Prostate gland (tissue), 2 donors: ENCODE data around the gene MPP3. TPM values are rescaled to one million over a fixed set of nuclear protein-coding genes. Genes with fewer than 3 reads are reported as not detected.
A peak's percentile ranks its signal among the peaks of the same experiment; 100 is the strongest.
"Not testable (repeated sequence)": the region's sequence is repeated elsewhere in the genome, so short reads cannot be mapped to it uniquely, and the experiment has no call there.

ENCODE experiments used
- DNase-seq: peaks from one replicate; pipeline ENCODE4 v3.0.0-alpha.2; 2019; ENCODE audit warnings: low spot score
- H3K27ac ChIP-seq, 2 donors: fragments of 200-600 bp; sonication (generic); 2 replicates each; pipeline ENCODE4 v1.5.1; 2017 to 2019
- H3K27me3 ChIP-seq: fragments of 200-600 bp; sonication (generic); replicated peaks from 2 replicates; pipeline ENCODE4 v1.5.1; 2019; ENCODE audit not compliant: insufficient read depth
- H3K36me3 ChIP-seq, 2 donors: fragments of 200-600 bp; sonication (generic); 1 replicate in 1 of 2; 2 replicates in 1 of 2; pipeline versions ENCODE4 v1.5.1 to v1.8.1; 2017 to 2019
- H3K4me1 ChIP-seq: fragments of 200-600 bp; sonication (generic); replicated peaks from 2 replicates; pipeline ENCODE4 v1.5.1; 2019
- H3K4me3 ChIP-seq, 2 donors: fragments of 200-600 bp; sonication (generic); 2 replicates each; pipeline ENCODE4 v1.5.1; 2017 to 2019
- H3K9me3 ChIP-seq: fragments of 200-600 bp; sonication (generic); 2 replicates; pipeline ENCODE4 v1.5.1; 2017
- POLR2A ChIP-seq: fragments of 450-650 bp; IDR thresholded peaks from one replicate; pipeline ENCODE4 v1.6.1; 2016; ENCODE audit warnings: antibody characterized with exemption, mild to moderate bottlenecking
- POLR2AphosphoS5 ChIP-seq: sonication (generic); formaldehyde crosslinking; IDR thresholded peaks from one replicate; pipeline ENCODE4 v1.6.1; 2017; ENCODE audit warnings: antibody characterized with exemption
- WGBS: methylation state at CpG from one replicate; pipeline ENCODE4 v1.1.5; 2018; 5-methylcytosine and 5-hydroxymethylcytosine counted together
- intact Hi-C: fragments of 100-400 bp; cut with DNase I; formaldehyde crosslinking; loops from one replicate; pipeline ENCODE4 v1.14.2; 2022
- total RNA-seq, 2 donors: library from RNA; depleted of rRNA; stranded (reverse); fragments of >200 nt; gene quantifications; one replicate each; pipeline ENCODE4 v1.1.0, GENCODE V29; 2016
- TF ChIP-seq, protein P1 (sequence below), 4 experiments: fragments of 200-600 bp in 2 of 4; fragments of 450-650 bp in 2 of 4; sonication (generic) in 2 of 4; IDR thresholded peaks; 1 replicate in 3 of 4; 2 replicates in 1 of 4; pipeline ENCODE4 v1.5.1; 2016 to 2019; ENCODE audit warnings: antibody characterized with exemption in 4 of 4, mild to moderate bottlenecking in 2 of 4, moderate library complexity in 2 of 4

The MPP3 gene
- total RNA-seq, 2 donors from 2014 or later = 4.4 to 16.4 TPM

- TF ChIP-seq POLR2A (no peak), POLR2AphosphoS5 (no peak)
- TF ChIP-seq, protein P1, sequence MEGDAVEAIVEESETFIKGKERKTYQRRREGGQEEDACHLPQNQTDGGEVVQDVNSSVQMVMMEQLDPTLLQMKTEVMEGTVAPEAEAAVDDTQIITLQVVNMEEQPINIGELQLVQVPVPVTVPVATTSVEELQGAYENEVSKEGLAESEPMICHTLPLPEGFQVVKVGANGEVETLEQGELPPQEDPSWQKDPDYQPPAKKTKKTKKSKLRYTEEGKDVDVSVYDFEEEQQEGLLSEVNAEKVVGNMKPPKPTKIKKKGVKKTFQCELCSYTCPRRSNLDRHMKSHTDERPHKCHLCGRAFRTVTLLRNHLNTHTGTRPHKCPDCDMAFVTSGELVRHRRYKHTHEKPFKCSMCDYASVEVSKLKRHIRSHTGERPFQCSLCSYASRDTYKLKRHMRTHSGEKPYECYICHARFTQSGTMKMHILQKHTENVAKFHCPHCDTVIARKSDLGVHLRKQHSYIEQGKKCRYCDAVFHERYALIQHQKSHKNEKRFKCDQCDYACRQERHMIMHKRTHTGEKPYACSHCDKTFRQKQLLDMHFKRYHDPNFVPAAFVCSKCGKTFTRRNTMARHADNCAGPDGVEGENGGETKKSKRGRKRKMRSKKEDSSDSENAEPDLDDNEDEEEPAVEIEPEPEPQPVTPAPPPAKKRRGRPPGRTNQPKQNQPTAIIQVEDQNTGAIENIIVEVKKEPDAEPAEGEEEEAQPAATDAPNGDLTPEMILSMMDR (IDR thresholded peaks at IDR 0.05) = no peak
- no peak for DNase-seq
- intact Hi-C loops = loop anchor here (5.0 kb wide), 3 partner anchors 70 to 150 kb away; partner anchors contain the start of gene DUSP3
- Histone ChIP-seq H3K27me3 (no peaks in the 10 kb centered on the region), H3K36me3 (no peaks in the 10 kb centered on the region), H3K27ac (no peak within 1 kb of the TSS), H3K4me3 (no peak within 1 kb of the TSS), H3K4me1 (no peaks in the 10 kb centered on the region), H3K9me3 (no peaks in the 10 kb centered on the region)
- WGBS = 21% methylated on average over 17 of the region's 17 CpGs
Measured at GRCh38 chr17:43846963-43847371, 14.0 kb upstream of the MPP3 start, which contains the start of gene CD300LG. Gene CD300LG, plus strand, starts transcription at chr17:43847176. Its CDS starts 41 bp downstream, at chr17:43847217.

DNA sequence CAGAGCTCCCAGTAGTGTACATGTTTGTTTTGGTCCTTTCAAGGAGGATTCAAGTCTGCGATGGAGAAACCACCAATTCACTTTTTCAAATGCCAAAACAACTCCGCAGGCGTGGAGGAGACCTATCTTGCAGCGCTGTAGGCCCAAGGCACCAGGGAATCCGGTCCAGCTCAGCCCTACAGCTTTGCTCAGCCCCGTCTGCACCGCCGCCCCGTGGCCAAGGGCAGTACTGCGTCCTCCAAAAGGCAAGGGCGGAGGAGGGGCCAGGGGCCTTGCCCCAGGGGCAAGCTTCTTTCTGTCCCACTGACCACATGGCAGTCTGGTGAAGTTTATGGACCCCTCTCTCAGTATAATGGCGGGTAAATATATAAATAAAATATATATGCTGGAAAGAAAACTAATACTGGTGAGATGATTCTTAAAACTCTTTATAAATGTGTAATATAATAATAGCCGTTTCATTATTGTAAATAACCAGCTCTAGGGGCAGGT lies 13.3 kb upstream of the MPP3 start:
- no peaks in the 10 kb centered on the region for H3K36me3 ChIP-seq
- H3K9me3 ChIP-seq = no peaks in the 10 kb centered on the region
- H3K27ac ChIP-seq = no peak overlapping the region
- TF ChIP-seq POLR2A = no peak
- TF ChIP-seq, protein P1 (IDR thresholded peaks at IDR 0.05) = peak; percentile 74 to 96 (median 86)
- peak; percentile 52 for TF ChIP-seq POLR2AphosphoS5
- H3K27me3 ChIP-seq = no peaks in the 10 kb centered on the region
- no peak overlapping the region for H3K4me3 ChIP-seq
- intact Hi-C loops = loop anchor here (5.0 kb wide), 3 partner anchors 69 to 149 kb away; partner anchors contain the start of gene DUSP3
- 18% methylated on average over 13 of the region's 13 CpGs for WGBS
- peak; percentile 62 for DNase-seq
- H3K4me1 ChIP-seq = no peaks in the 10 kb centered on the region

DNA sequence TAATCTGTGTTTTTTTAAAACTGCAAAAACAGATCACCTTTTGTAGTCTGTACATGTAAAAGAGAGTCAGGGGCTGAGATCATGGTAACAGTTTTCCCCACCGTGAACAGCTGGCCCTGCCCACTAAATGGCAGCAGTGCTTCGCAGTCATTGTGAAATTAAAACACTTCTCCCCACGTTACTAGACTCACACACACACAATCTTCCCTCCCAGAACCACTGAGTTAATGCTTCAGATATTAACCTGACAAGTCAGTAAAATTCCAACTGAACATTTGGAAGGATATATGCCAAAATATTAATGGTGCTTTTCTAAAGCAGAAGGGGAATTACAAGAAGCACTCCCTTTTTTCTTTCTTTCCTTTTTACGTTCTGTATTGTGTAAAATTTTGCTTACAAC lies 12.8 kb upstream of the MPP3 start:
- H3K4me3 ChIP-seq = no peak overlapping the region
- no peaks in the 10 kb centered on the region for H3K27me3 ChIP-seq
- H3K9me3 ChIP-seq = no peaks in the 10 kb centered on the region
- TF ChIP-seq POLR2A = no peak
- no peak for TF ChIP-seq POLR2AphosphoS5
- TF ChIP-seq, protein P1 (IDR thresholded peaks at IDR 0.05) = no peak
- intact Hi-C loops = loop anchor here (5.0 kb wide), 3 partner anchors 68 to 148 kb away; partner anchors contain the start of gene DUSP3
- no peak overlapping the region for H3K27ac ChIP-seq
- H3K36me3 ChIP-seq = no peaks in the 10 kb centered on the region
- no peaks in the 10 kb centered on the region for H3K4me1 ChIP-seq
- 64% methylated on average over 4 of the region's 4 CpGs for WGBS
- DNase-seq = no peak

DNA sequence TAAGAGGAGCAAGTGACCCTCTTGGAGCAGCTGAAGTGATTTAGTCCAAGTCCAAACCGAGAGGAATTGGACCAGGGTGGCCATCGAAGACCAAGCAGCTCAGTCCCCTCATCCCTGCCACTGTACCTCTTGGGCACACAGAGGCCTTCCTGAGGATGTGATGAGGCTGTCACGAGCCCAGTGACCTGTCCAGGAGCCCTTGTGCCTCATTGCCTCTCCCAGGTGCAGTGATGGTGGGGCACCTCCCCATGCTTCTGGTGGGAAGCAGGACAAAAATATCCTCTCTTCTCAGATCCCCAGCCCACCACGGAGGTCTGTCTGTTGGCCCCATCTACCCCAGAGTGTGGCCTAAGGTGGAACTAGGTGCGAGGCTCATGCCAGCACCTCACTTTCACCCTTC lies 11.3 kb upstream of the MPP3 start:
- Histone ChIP-seq H3K4me3 (no peak overlapping the region), H3K27ac (no peak overlapping the region), H3K36me3 (no peaks in the 10 kb centered on the region), H3K27me3 (no peaks in the 10 kb centered on the region), H3K9me3 (no peaks in the 10 kb centered on the region), H3K4me1 (no peaks in the 10 kb centered on the region)
- intact Hi-C loops = no loop called here
- TF ChIP-seq, protein P1 (IDR thresholded peaks at IDR 0.05) = no peak
- TF ChIP-seq POLR2AphosphoS5 (no peak), POLR2A (no peak)
- WGBS = 86% methylated on average over 5 of the region's 5 CpGs
- no peak for DNase-seq

DNA sequence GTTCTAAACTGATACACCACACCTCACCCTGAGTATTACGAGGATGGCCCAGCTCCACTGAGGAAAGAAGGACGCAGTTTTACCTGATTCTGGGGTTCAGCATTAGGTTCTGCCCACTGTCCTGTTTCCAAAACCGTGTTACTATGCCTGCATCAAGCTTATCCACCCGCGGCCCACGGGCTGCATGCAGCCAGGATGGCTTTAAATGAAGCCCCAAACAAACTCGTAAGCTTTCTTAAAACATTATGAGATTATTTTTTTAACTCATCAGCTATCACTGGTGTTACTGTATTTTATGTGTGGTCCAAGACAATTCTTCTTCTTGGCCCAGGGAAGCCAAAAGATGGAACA lies 10.0 kb upstream of the MPP3 start:
- H3K27ac ChIP-seq = no peak overlapping the region
- H3K36me3 ChIP-seq = no peaks in the 10 kb centered on the region
- no peaks in the 10 kb centered on the region for H3K4me1 ChIP-seq
- TF ChIP-seq, protein P1 (IDR thresholded peaks at IDR 0.05) = no peak
- TF ChIP-seq POLR2A = no peak
- no peak for TF ChIP-seq POLR2AphosphoS5
- DNase-seq = no peak
- H3K4me3 ChIP-seq = no peak overlapping the region
- H3K9me3 ChIP-seq = no peaks in the 10 kb centered on the region
- H3K27me3 ChIP-seq = no peaks in the 10 kb centered on the region
- intact Hi-C loops = no loop called here
- WGBS = 53% methylated on average over 7 of the region's 7 CpGs

DNA sequence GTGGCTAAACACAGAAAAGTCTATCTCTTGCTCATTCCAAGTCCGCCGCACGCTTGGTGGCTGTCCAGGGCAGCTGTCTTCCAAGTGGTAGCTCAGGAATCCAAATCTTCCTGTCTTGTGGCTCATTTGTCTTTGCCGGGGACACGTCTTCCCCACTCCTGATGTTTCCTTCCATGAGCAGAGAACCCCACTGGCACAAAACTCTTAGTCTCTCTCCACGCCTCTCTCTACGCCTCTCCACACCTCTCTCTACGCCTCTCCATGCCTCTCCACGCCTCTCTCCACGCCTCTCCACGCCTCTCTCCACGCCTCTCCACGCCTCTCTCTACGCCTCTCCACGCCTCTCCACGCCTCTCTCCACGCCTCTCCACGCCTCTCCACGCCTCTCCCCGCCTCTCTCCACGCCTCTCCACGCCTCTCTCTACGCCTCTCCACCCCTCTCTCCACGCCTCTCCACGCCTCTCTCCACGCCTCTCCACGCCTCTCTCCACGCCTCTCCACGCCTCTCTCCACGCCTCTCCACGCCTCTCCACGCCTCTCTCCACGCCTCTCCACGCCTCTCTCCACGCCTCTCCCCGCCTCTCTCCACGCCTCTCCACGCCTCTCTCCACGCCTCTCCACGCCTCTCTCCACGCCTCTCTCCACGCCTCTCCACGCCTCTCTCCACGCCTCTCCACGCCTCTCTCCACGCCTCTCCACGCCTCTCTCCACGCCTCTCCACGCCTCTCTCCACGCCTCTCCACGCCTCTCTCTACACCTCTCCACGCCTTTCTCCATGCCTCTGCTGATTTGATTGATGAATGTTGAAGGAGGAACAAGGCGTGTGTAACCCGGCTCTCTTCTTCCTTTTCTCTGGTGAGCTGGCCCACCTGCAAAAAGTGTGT lies 9.4 kb upstream of the MPP3 start:
- H3K27me3 ChIP-seq, intact Hi-C loops, H3K27ac ChIP-seq, DNase-seq, H3K4me3 ChIP-seq, H3K9me3 ChIP-seq, H3K4me1 ChIP-seq, H3K36me3 ChIP-seq: not testable (repeated sequence)
- WGBS = 75% methylated on average over 54 of the region's 54 CpGs
